HCT116 (cell line): ENCODE measurements around the gene MAP3K5. TPM values are rescaled to one million over a fixed set of nuclear protein-coding genes. Genes with fewer than 3 reads are reported as not detected.
A peak's percentile ranks its signal among the peaks of the same experiment; 100 is the strongest.

ENCODE experiments used
- ATAC-seq: fragments of 200-7000 bp; cut with Tn5 transposase; 2 replicates; pipeline ENCODE4 v1.9.1; 2020; ENCODE audit warnings: mild to moderate bottlenecking, moderate library complexity
- BruUV-seq: library from RNA; stranded (reverse); fragments of 400-500 nt; replicated peaks from 2 replicates; lab custom pipeline; 2021; lab: Mats Ljungman, UMichigan
- CTCF ChIA-PET: fragments of 300-600 bp; sonication (Branson Sonifier 250); formaldehyde crosslinking; loops from one replicate; lab custom pipeline; 2021; ENCODE audit warnings: antibody characterized with exemption; lab: Charles Lee
- POLR2A ChIA-PET: fragments of 300-600, 350-600 bp; sonication (Branson Sonifier 250); formaldehyde crosslinking; loops from one replicate; lab custom pipeline; 2021; ENCODE audit warnings: antibody characterized with exemption; lab: Charles Lee
- RAD21 ChIA-PET, 2 experiments: fragments of 300-600 bp; sonication (Branson Sonifier 250); formaldehyde crosslinking; loops; one replicate each; lab custom pipeline; 2023; ENCODE audit warnings: low total read pairs in 2 of 2; ENCODE audit not compliant: uncharacterized antibody in 2 of 2, unreplicated experiment in 2 of 2, low non-redundant PET in 1 of 2; lab: Charles Lee
- DNase-seq: peaks from one replicate; pipeline ENCODE4 v3.0.0-alpha.2; 2010; ENCODE audit warnings: low read depth, low spot score
- H2AFZ ChIP-seq: fragments of 200-600 bp; shearing (Covaris generic), sonication (generic); 2 replicates; pipeline ENCODE4 v1.6.1; 2017; ENCODE audit warnings: low read depth, mixed run types, mixed read lengths, antibody characterized with exemption, low read length; ENCODE audit not compliant: poor library complexity, severe bottlenecking
- H3K27ac ChIP-seq: 2 replicates; pipeline ENCODE4 v1.5.1; 2012; ENCODE audit warnings: low read depth, low read length
- H3K27me3 ChIP-seq: fragments of 200-600 bp; sonication (generic); 2 replicates; pipeline ENCODE4 v1.6.1; 2016; ENCODE audit warnings: mixed run types, low read length, mixed read lengths; ENCODE audit not compliant: insufficient read depth
- H3K36me3 ChIP-seq, 2 experiments: fragments of 200-500 bp in 1 of 2; fragments of 200-600 bp in 1 of 2; sonication (Bioruptor generic) in 1 of 2; sonication (generic) in 1 of 2; 2 replicates each; pipeline versions ENCODE4 v1.5.1 to v1.6.1; 2014 to 2016; ENCODE audit warnings: low read length in 2 of 2, inconsistent platforms in 1 of 2, mixed read lengths in 1 of 2, mixed run types in 1 of 2; ENCODE audit not compliant: insufficient read depth in 2 of 2, control insufficient read depth in 1 of 2
- H3K4me1 ChIP-seq, 2 experiments: fragments of 200-600 bp in 1 of 2; sonication (generic) in 1 of 2; 2 replicates each; pipeline versions ENCODE4 v1.5.1 to v1.6.1; 2012 to 2017; ENCODE audit warnings: low read length in 2 of 2, inconsistent platforms in 1 of 2, mild to moderate bottlenecking in 1 of 2, mixed read lengths in 1 of 2, mixed run types in 1 of 2, moderate library complexity in 1 of 2; ENCODE audit not compliant: insufficient read depth in 2 of 2, control insufficient read depth in 1 of 2
- H3K4me2 ChIP-seq: fragments of 200-600 bp; sonication (generic); 2 replicates; pipeline ENCODE4 v1.6.1; 2017; ENCODE audit warnings: mixed run types, low read length, mixed read lengths
- H3K4me3 ChIP-seq, 2 experiments: fragments of 200-600 bp in 1 of 2; sonication (generic) in 1 of 2; replicated peaks in 1 of 2; 2 replicates each; pipeline ENCODE4 v1.5.1; 2011 to 2016; ENCODE audit warnings: low read length in 2 of 2, control low read depth in 1 of 2, low read depth in 1 of 2, mild to moderate bottlenecking in 1 of 2, mixed read lengths in 1 of 2, mixed run types in 1 of 2
- H3K79me2 ChIP-seq: fragments of 200-600 bp; sonication (generic); 2 replicates; pipeline ENCODE4 v1.6.1; 2017; ENCODE audit warnings: mild to moderate bottlenecking, mixed run types, low read length, moderate library complexity, mixed read lengths; ENCODE audit not compliant: insufficient read depth
- H3K9ac ChIP-seq: fragments of 200-600 bp; sonication (generic); 2 replicates; pipeline ENCODE4 v1.6.1; 2016; ENCODE audit warnings: low read length, mixed read lengths
- H3K9me2 ChIP-seq: fragments of 200-600 bp; sonication (generic), shearing (Covaris generic); 2 replicates; pipeline ENCODE4 v1.6.1; 2017; ENCODE audit warnings: mixed run types, mild to moderate bottlenecking, moderate library complexity; ENCODE audit not compliant: insufficient read depth
- H3K9me3 ChIP-seq, 2 experiments: fragments of 200-500 bp in 1 of 2; fragments of 200-600 bp in 1 of 2; sonication (Bioruptor generic) in 1 of 2; sonication (generic) in 1 of 2; 2 replicates each; pipeline ENCODE4 v1.6.1; 2014 to 2017; ENCODE audit warnings: low read length in 2 of 2, mixed read lengths in 2 of 2, inconsistent platforms in 1 of 2, low read depth in 1 of 2, mild to moderate bottlenecking in 1 of 2, mixed run types in 1 of 2, moderate library complexity in 1 of 2; ENCODE audit not compliant: control insufficient read depth in 1 of 2, insufficient read depth in 1 of 2
- H4K20me1 ChIP-seq: fragments of 200-600 bp; sonication (generic), shearing (Covaris generic); 2 replicates; pipeline ENCODE4 v1.6.1; 2017; ENCODE audit warnings: mixed run types, mild to moderate bottlenecking, moderate library complexity; ENCODE audit not compliant: insufficient read depth
- CBX3 ChIP-seq: IDR thresholded peaks from 2 replicates; pipeline ENCODE4 v1.6.1; 2012; ENCODE audit warnings: low read depth
- CEBPB ChIP-seq: IDR thresholded peaks from 2 replicates; pipeline ENCODE4 v1.6.1; 2012; ENCODE audit warnings: low read depth
- ELF1 ChIP-seq: IDR thresholded peaks from 2 replicates; pipeline ENCODE4 v1.6.1; 2012; ENCODE audit warnings: low read depth, borderline replicate concordance
- EZH2 ChIP-seq: fragments of 200-600 bp; sonication (generic); IDR thresholded peaks from 2 replicates; pipeline ENCODE4 v1.6.1; 2017; ENCODE audit warnings: antibody characterized with exemption, mixed run types
- EZH2phosphoT487 ChIP-seq: fragments of 200-600 bp; IDR thresholded peaks from 2 replicates; pipeline ENCODE4 v1.6.1; 2018; ENCODE audit warnings: antibody characterized with exemption, borderline replicate concordance
- FOSL1 ChIP-seq: IDR thresholded peaks from 2 replicates; pipeline ENCODE4 v1.6.1; 2012; ENCODE audit warnings: low read depth
- JUND ChIP-seq: IDR thresholded peaks from 2 replicates; pipeline ENCODE4 v1.6.1; 2012
- REST ChIP-seq: IDR thresholded peaks from 2 replicates; pipeline ENCODE4 v1.6.1; 2012; ENCODE audit warnings: low read depth
- SP1 ChIP-seq: IDR thresholded peaks from 2 replicates; pipeline ENCODE4 v1.6.1; 2012; ENCODE audit warnings: low read depth
- TCF7L2 ChIP-seq: IDR thresholded peaks from 2 replicates; pipeline ENCODE4 v1.7.0; 2011; ENCODE audit warnings: borderline replicate concordance, inconsistent platforms; ENCODE audit not compliant: insufficient read depth, insufficient read length; ENCODE audit errors: extremely low read depth
- ZFX ChIP-seq: fragments of 450-650 bp; IDR thresholded peaks from 2 replicates; pipeline ENCODE4 v1.6.1; 2017
- intact Hi-C: fragments of 100-400 bp; cut with micrococcal nuclease; formaldehyde crosslinking; loops from 2 replicates; pipeline ENCODE4 v1.10.0; 2022
- total RNA-seq: library from RNA; stranded (reverse); gene quantifications from one replicate; pipeline ENCODE4 v1.2.1, GENCODE V29; 2021; ENCODE audit not compliant: unreplicated experiment
- TF ChIP-seq, protein P1 (sequence below): IDR thresholded peaks from 2 replicates; pipeline ENCODE4 v1.6.1; 2012
- TF ChIP-seq, protein P2 (sequence below): IDR thresholded peaks from 2 replicates; pipeline ENCODE4 v1.6.1; 2012

The MAP3K5 gene
- total RNA-seq, 1 experiment from 2014 or later = 11.8 TPM

- Histone ChIP-seq H2AFZ (no peak overlapping the region), H3K27ac (no peak overlapping the region), H3K27me3 (no peaks in the 10 kb centered on the region), H3K4me2 (peak overlapping the region; percentile 16; the same call in 1 of the 2 replicates), H3K36me3 (no peaks in the 10 kb centered on the region), H3K9me3 (no peaks in the 10 kb centered on the region), H3K4me1 (peaks cover 16 to 24% of the 10 kb centered on the region in 2 experiments), H3K4me3 (no peak overlapping the region), H4K20me1 (no peaks in the 10 kb centered on the region), H3K9ac (no peak overlapping the region), H3K9me2 (no peaks in the 10 kb centered on the region)
- no TSS peak for BruUV-seq
- ATAC-seq = no peak
- ChIA-PET POLR2A (interaction anchor here (0.9 kb wide), 1 partner anchor 18 kb away, joined by 3 read pairs; no protein-coding TSS in a partner anchor), RAD21 (no interaction called here)
- no peak for DNase-seq
- intact Hi-C loops = no loop called here
- TF ChIP-seq CEBPB (peak; percentile 92), REST (no peak), EZH2 (no peak), JUND (no peak), TCF7L2 (no peak), EZH2phosphoT487 (no peak), ELF1 (no peak), SP1 (no peak), CBX3 (peak; percentile 28; the same call in 1 of the 2 replicates), ZFX (no peak), FOSL1 (peak; percentile 39; the same call in 1 of the 2 replicates)
- TF ChIP-seq, protein P1, sequence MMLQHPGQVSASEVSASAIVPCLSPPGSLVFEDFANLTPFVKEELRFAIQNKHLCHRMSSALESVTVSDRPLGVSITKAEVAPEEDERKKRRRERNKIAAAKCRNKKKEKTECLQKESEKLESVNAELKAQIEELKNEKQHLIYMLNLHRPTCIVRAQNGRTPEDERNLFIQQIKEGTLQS = 0 out of 2 replicates have a peak, but pooled peaks have one; percentile 28
- TF ChIP-seq, protein P2, sequence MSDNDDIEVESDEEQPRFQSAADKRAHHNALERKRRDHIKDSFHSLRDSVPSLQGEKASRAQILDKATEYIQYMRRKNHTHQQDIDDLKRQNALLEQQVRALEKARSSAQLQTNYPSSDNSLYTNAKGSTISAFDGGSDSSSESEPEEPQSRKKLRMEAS = no peak
- TF ChIP-seq, all 23 proteins: peak for 4
- CTCF ChIA-PET = interaction anchor here (1.4 to 2.5 kb wide), 2 partner anchors 18 to 130 kb away, joined by 5 to 10 read pairs; partner anchors contain the start of gene MAP3K5
- peaks cover 20% of the 10 kb centered on the region; the same call in 1 of the 2 replicates for H3K79me2 ChIP-seq
Observed at GRCh38 chr6:136774228-136775041, 17.8 kb downstream of the MAP3K5 start.
